ENCODE results near the gene RASA4B.
"Not testable (repeated sequence)": the region's sequence is repeated elsewhere in the genome, so short reads cannot be mapped to it uniquely, and the experiment has no call there.

The RASA4B gene

GRCh38 chr7:102510575-102510974 is 7.0 kb downstream of the RASA4B start:
- DNase-seq, result not testable (repeated sequence)

- not testable (repeated sequence) for DNase-seq
Observed at GRCh38 chr7:102507410-102508088, 10.0 kb downstream of the RASA4B start.

DNA sequence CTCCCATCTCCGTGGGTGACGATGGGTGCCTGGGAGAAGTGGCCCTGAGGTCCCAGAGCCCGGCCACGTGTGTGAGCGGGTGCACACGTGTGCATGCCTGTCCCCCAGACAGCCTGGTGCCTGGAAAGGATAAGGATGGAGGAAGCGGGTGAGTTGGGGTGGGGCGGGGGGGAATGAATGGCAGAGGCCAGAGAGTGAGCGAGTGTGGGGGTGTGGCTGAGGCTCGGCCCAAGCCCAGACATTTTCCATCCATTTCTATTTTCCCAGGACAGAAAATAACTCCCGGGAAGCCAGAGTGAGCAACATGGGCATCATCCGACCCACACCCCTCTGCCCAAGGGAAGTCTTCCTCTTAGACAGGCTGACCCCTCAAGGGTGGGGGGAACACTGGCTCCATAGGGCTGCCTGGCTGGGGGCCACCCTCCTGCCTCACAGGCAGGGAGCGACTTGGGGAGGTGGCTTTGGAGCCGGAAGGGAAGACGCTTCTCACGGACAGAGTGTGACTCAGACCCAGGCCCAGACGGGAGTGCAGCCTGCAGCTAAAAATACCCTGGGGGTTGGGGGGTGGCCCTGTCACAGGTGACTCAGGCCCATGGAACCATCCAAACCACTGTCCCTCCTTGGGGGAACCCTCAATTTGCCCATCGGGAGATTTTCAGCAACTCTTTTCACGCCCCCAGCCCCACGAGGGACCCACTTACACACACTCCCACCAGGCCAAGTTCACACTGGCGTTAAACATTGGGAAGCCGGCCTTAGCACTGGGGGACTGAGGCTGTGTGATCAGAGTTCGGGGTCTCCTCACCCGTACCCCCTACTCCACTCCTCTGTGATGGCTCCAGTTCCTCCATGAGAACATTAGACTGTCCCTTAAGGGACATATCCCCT is 12.0 kb downstream of the RASA4B start:
- DNase-seq, result not testable (repeated sequence)

GRCh38 chr7:102503141-102503540 is 14.4 kb downstream of the RASA4B start:
- not testable (repeated sequence) for DNase-seq

GRCh38 chr7:102498321-102498720 is 19.3 kb downstream of the RASA4B start:
- DNase-seq, result not testable (repeated sequence)

- DNase-seq, result not testable (repeated sequence)
Observed at GRCh38 chr7:102497308-102497707, 20.3 kb downstream of the RASA4B start.

GRCh38 chr7:102496861-102497260 is 20.7 kb downstream of the RASA4B start:
- not testable (repeated sequence) for DNase-seq

GRCh38 chr7:102494473-102495149 is 23.0 kb downstream of the RASA4B start:
- DNase-seq, result not testable (repeated sequence)

DNA sequence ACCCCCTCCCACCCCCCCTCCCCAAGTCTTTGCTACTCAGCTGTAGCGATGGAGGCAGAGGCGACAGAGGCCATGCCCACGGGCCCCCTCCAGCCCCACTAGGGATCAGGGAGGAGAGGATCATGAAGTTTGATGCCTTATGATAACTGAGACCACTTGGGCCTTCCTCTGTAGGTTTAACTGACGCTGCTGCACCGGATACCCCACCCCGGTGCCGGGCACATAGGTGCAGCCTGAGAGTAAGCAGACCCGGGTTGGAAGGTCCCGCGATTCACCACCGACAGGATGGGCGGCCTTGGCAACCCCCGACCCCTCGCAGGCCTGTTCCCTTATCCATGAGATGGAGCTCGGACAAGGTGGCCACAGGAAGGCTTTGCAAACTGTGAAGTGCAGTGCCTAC is 23.6 kb downstream of the RASA4B start:
- DNase-seq, result not testable (repeated sequence)

GRCh38 chr7:102493220-102493935 is 24.2 kb downstream of the RASA4B start:
- not testable (repeated sequence) for DNase-seq

DNA sequence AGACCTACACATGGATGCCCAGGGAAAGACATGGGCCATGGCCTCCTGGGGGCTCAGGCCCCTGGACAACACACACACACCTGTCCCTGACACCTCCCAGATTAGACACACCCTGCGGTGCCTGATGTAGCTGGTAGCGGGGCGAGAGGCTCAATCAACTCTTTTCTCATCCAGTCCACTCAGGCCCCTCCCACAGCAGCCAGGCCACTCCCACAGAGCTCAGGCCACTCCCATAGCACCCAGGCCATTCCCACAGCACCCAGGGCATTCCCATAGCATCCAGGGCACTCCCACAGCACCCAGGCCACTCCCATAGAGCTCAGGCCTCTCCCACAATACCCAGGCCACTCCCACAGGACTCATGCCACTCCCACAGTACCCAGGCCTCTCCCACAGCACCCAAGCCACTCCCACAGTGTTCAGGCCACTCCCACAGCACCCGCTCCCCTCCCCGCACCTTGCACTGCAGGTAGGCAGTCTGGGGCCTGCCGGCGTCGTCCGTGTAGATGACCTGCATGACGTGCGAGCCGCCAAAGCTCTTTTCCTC is 27.0 kb downstream of the RASA4B start:
- not testable (repeated sequence) for DNase-seq

DNA sequence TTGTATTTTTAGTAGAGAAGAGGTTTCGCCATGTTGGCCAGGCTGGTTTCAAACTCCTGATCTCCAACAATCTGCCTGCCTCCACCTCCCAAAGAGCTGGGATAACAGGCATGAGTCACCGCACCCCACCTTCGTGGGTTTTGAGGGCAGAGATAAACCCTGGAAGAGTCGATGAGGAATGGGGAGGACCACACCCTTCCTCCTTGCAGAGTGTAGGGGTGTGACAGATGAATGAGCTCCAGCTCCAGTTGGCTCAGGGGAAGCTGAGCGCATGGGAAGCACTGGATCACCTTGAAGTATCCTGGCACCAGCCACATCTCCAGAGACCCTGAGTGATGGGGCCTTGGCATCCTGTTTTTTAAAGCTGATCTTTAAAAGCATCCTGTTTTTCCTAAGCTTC is 33.3 kb downstream of the RASA4B start:
- DNase-seq, result not testable (repeated sequence)

GRCh38 chr7:102481962-102482361 is 35.6 kb downstream of the RASA4B start:
- DNase-seq, result not testable (repeated sequence)

DNA sequence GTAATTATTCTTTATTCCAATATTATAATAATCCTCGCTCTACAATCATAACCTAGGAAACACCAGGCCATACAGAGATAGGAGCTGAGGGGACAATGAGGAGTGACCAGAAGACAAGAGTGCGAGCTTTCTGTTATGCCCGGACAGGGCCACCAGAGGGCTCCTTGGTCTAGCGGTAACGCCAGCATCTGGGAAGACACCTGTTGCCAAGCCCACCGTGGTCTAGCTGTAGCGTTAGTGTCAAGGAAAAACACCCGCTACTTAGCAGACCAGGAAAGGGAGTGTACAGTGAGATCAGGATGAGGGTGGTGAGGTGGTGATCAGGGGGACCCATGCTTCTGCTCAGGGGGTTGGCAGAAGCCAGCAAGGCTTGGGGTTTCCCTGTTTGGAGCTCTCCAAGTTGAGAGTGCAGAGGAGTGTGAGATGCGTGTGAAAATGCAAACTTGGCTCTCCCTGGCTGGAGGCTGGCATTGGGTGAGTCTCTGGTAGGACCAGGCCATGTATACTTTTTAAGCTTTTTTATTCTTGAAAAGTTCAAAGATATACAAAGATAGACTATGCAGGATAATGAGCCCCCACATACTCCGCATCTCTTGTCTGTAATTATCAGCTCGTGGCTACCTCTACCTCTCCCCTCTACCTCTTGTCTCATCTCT is 37.5 kb downstream of the RASA4B start:
- DNase-seq, result not testable (repeated sequence)

DNA sequence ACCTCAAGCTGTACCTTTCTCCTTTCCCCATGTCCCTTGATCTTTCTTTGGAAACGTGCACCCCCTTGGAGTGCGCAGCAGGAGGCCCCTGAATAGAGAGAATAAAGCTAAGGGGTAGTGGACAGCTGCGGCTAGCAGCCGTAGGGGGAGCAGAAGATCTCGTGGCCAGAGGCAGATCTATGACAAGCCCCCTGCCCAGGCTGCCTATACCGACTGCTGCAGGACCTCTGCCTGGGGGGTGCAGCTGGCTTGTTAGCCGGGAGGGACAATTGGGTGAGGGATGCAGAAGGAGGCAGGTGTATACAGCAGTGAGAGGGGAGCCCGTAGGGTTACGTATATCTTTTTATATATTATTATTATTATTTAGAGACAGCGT is 38.4 kb downstream of the RASA4B start:
- DNase-seq, result not testable (repeated sequence)

- DNase-seq, result not testable (repeated sequence)
Observed at GRCh38 chr7:102478314-102479208, 39.0 kb downstream of the RASA4B start, which contains the start of gene POLR2J. Gene POLR2J, minus strand, starts transcription at chr7:102478922. Its CDS starts 62 bp downstream, at chr7:102478860.

DNA sequence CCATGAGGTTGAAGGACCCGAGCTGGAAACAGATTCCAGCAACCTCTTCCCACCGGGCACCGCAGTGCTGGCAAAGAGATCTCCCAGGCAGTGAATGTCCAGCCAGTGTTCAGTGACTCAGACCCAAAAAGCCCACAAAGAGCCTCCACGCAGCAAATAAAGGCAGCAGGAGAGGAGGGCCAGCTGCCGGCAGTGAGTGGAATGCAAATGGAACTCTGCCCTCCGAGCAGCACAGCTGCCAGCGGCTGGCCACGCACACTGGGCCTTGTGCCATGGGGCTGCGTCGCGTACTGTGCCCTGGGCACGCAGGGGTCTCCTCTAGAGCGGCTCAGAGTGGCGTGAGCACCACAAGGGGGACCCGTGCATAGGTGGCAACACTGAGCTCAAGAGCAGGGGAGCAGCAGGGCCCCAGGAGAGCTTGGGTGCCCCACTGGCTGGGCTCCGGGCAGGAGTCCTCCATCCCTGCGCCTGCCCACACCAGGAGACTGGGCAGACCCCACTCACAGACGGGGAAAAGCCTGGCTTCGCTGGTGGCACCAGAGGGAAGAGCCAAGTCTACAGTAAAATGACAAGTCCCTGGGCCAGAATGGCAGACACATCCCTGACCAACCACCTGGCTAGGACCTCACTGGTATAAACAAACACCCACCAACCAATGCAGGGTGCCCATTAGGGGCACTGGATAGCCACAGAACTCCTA is 42.7 kb downstream of the RASA4B start:
- DNase-seq, result not testable (repeated sequence)

- DNase-seq, result not testable (repeated sequence)
Observed at GRCh38 chr7:102474116-102474515, 43.5 kb downstream of the RASA4B start.

DNA sequence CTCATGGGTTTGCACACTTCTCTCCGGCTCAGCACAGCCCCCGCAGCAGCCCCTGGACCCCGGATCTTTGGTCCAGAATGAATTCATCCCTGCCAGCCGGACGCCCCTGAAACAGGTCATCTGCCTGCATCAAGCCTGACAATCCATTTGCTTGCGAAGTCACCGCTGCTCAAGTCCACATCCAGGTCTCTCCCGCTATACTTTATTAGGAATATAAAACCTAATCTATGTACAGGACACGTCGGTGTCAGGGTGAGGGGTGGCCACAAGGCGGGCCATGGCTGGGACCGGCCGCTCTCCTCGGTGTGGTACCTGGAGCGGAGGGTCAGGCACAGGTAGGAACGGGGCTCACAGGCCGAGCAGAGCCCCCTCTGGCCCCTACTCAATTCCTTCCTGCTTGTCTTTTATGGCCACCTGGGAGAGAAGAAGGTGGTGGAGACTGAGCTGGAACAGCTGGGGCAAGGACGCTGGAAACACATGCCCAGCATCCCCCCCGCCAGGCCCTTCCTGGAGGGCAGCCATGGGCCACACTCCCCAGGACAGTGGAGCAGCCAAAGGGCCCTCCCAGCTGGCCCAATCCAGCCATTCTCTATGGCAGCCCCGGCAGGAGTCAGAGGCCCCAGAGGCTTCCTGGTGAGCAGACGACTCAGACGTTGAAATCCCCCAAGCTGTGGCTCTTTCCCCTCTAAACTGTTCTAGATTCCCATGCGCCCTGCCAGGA is 44.1 kb downstream of the RASA4B start:
- DNase-seq, result no peak
